Dermis blood vessel endothelial cell (primary cell): Measurements from ENCODE around the gene CFAP410. TPM values are rescaled to one million over a fixed set of nuclear protein-coding genes. Genes with fewer than 3 reads are reported as not detected.
"Not testable (repeated sequence)": the region's sequence is repeated elsewhere in the genome, so short reads cannot be mapped to it uniquely, and the experiment has no call there.

ENCODE experiments used
- DNase-seq: peaks from one replicate; pipeline ENCODE4 v3.0.0; 2010
- total RNA-seq: library from RNA; depleted of rRNA; stranded (reverse); fragments of >200 nt; gene quantifications from 2 replicates; pipeline ENCODE4 v1.2.3, GENCODE V29; 2014

Gene CFAP410
- total RNA-seq, 1 donor from 2014 or later = 6.0 TPM

GRCh38 chr21:44350773-44351481 lies 11.7 kb upstream of the CFAP410 start:
- DNase-seq = no peak

- no peak for DNase-seq
These were observed 10.9 kb upstream of the CFAP410 start for GRCh38 chr21:44349847-44350772.

DNA sequence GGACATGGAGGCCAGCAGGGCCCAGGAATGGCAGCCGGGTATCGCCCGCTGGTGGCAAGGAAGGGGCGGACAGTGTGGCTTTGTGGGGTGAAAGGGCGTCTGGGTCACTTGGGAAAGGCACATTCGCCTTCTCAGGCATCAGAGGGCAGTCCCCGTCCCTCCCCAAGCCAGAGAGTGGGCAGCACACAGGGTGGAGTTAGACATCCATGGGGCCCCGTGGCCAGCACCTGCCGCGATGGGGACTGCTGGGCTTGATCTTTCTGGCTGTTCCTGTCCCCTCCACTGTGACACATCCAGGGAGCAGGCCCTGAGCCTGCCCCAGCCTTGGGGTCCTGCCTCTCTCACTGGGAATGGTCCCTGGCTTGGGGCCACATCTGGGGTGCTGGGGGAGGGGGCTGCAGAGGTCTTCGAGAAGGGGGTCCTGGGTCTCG lies 10.2 kb upstream of the CFAP410 start:
- no peak for DNase-seq

- no peak for DNase-seq
These were observed 9.7 kb upstream of the CFAP410 start for GRCh38 chr21:44348861-44349260.

DNA sequence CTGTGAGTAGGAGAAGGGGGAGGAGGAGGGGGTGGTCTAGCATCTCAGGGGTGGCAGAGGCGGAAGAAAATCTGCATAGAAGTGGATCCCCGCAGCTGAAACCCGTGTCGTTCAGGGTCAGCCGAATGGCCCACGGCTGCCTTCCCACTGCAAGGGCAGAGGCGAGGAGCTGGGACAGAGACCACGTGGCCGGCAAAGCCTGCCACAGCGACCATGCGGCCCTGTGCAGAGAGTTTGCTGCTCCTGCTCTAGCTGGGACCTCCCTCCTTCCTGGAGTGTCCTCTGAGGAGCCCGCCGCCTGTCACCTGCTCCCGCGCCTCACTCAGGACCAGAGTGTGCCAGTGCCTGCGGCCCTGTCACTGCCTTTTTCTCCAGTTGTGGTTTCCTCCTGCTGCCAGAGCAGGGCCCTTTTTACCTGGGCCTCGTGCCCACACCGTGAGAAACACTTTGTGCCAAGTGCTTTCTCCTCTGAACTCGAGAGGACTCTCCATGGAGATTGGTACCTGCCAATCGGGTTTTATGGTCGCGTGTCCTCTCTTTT lies 8.8 kb upstream of the CFAP410 start:
- DNase-seq = no peak

DNA sequence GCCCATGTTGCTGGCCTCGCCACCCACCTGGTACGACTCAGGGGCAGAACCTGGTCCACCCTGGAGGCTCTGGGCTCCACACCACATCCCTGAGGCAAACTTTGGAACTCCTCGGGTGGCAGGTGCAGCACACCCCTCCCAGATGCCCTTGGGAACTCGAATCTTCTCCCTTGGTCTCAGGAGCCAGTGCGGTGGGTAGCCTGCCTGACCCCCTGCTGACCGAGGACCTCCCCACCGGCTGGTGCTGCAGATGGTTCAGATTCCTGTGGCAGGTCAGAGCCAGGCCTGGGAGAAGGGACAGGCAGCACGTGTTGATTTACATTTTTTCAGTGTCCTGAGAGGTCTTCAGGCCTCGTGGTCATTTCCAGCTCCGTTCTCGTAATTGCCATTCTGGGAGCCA lies 6.3 kb upstream of the CFAP410 start:
- DNase-seq = no peak

- DNase-seq = no peak
These were observed 5.5 kb upstream of the CFAP410 start for GRCh38 chr21:44344541-44345183.

DNA sequence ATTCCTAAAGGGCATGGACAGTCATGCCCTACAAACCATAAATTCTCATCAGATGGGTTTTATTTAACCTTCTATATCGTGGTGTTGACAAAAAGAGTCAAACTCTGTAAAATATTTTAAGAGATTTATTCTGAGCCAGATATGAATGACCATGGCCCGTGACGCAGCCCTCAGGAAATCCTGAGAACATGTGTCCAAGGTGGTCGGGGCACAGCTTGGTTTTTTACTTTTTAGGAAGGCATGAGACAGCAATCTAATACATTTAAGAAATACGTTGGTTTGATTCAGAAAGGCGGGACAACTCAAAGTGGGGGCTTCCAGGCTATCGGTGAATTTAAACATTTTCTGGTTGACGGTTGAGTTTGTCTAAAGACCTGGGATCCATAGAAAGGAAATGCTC lies 3.8 kb upstream of the CFAP410 start:
- not testable (repeated sequence) for DNase-seq

DNA sequence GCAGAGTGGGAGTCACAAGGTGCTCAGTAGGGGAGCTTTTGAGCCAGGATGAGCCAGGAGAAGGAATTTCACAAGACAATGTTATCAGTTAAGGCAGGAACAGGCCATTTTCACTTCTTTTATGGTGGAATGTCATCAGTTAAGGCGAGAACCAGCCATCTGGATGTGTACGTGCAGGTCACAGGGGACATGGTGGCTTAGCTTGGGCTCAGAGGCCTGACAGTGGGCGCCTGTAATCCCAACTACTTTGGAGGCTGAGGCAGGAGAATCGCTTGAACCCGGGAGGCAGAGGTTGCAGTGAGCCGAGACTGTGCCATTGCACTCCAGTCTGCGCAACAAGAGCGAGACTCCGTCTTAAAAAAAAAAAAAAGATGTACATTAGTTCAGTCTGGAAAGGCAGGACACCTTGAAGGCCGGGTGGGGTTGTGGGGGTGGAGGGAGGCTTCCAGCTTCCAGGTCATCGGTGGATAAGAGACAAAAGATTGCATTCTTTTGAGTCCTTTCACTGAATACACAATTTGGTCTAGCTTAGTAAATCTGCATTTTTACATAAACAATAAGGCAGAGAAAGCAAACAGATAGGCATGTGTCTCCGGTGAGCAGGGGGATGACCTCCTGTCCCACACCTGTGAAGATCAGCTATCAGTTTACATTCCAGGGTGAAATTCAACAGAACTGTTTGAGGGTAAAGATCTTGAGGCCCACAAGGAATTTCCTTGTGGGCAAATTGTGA lies 2.7 kb upstream of the CFAP410 start:
- not testable (repeated sequence) for DNase-seq

GRCh38 chr21:44337941-44338895 lies 972 bp downstream of the CFAP410 start:
- DNase-seq = peak; percentile 75

- DNase-seq = no peak
These were observed 1.7 kb downstream of the CFAP410 start for GRCh38 chr21:44337449-44337848.

DNA sequence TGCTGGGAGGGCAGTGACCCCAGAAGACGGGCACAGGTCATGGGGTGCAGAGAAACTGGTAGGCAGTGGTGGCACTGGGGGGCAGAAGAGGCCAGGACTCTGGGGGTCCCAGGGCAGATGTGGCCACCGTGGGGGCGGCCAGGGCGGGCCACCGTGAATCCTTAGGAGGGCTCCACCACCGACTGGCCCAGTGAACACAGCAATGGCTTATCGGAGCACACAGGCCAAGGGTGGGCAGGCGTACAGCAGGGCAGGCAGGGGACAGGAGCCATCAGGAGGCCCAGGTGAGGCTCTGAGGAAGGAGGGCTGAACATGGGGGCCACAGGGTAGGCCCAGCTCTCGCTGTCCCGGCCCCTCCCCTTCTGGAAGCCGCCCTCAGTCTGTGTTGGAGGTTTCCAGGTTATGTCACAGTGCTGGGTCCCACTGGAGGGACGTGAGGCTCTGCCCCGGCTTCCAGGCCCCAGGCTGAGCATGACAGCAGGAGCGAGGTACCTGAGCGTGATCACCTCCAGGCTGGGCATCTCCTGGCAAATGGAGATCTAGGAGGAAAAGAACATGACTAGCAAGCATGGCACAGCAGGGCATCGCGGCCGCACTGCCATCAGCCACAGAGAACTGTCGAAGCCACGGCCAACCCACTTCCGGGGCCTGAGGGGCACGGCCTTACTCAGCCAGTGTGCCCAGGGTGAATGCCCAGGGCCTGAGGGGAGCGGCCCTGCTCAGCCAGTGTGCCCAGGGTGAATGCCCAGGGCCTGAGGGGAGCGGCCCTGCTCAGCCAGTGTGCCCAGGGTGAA lies 3.7 kb downstream of the CFAP410 start:
- DNase-seq = no peak

DNA sequence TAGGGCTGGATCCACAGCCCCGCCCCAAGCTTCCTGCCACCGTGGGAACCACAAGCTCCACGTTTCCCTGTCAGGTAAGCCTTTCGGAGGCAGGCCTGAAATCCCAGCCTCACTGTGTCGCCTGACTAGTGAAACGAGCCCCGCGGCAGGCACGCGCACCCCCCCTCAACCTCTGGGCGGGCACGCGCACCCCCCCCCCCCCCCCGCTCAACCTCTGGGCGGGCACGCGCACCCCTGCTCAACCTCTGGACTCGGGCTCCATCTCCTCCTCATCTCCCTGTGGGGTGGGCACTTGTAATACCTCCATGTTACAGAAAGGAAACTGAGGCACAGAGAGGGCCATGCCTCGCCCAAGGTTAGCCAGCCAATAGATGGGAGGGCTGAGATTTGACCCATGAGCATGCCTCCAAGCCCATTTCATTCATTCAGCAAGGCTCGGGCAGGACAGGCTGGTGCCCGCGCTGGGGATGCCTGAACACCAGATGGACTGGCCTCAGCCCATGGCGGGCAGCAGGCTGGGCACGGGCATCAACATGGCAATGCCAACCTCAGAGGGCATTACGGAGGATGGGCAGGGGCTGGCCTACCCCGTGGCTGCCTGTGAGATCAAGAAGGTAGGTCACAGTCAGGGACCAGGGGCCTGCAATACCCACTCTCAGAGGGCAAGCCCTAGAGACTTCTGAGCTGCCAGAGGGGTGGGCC lies 4.7 kb downstream of the CFAP410 start:
- DNase-seq = no peak

- DNase-seq = no peak
These were observed 5.5 kb downstream of the CFAP410 start for GRCh38 chr21:44333509-44334328.

DNA sequence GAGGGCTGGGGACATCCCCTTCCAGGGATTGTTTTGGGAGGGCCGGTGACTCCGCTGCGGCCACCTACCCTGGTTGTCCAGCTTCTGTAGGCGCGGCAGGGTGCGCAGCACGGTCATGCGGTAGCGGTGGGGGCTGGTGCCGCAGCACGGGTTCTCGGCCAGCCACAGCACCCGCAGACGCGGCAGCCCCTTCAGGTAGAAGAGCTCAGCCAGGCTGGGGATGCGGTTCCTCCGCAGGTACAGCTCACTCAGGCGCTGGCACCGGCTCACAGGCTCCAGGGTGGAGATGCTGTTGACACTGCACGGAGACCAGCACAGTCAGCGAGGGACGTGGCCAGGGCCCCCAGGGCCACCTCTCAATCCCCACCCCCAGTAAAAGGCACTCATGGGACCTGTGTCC lies 6.2 kb downstream of the CFAP410 start:
- DNase-seq = no peak

DNA sequence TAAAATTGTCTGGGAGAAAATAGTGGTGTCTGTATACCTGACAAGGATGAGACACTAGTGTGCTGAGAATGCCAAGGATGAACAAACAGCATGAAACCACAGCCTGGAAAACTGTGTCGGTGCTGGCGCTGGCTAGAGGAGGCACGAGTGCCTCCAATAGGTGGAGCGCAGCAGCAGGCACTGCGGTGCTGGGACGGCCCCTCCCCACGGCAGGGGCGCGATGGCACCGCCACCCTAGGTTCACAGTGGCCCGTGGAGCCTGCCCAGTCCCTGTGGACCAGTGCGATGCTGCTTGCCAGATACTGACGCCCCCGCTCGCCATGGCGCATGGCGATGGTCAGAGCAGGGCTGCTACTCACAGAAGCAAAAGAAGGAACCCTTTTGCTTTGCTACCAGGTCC lies 6.8 kb downstream of the CFAP410 start:
- DNase-seq = no peak

DNA sequence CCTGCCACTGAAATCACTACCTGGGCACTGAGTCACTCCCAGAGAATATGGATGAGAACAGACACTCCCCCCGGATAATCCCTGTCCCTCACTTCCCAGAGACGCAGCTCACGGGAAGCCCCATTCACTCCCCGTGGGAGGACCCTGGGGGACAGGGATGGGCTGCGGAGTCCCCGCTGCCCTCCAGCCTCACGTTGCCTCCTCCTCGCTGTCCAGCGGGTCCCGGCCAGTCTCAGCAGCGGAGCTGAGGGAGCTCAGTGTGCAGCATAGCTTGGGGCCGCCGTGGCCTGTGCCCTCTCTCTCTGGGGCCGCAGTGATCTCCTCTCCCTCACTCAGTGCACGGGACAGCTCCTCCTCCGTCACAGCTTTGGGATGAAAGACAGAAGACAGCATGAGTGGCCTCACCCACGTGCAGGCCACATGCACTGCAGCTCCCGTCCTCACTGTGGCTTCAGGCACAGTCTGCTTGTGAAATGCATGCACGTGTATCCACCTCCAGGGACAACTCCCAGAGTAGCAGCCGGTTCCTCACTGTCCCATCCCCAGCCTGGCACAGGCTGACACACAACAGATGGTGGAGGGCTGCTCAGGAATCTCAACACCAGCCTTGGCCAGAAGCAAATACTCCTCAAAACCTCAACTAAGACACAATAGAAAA lies 7.4 kb downstream of the CFAP410 start:
- no peak for DNase-seq

DNA sequence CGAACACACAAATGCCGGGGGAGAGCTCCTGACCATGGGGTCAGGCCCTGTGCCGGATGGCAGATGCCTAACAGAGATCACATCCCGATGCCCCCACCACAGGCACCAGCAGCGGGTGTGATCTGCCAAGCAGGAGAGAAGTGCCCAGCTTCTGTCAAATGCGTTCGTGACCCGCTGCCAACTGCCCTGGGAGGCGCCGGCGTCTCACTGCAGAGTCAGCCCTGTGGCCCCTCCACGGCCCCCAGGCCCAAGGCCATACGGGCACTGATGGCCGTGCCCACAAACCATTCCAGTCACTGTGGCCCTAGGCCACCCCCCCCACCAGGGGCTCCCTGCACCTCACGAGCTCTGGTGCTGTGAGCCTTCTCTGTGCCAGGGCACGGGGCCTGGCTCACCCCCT lies 8.0 kb downstream of the CFAP410 start:
- no peak for DNase-seq
